ENCODE measurements around the gene NACA2. TPM values are rescaled to one million over a fixed set of nuclear protein-coding genes. Genes with fewer than 3 reads are reported as not detected.

Gene NACA2
- total RNA-seq: not detected in 2 replicates

GRCh38 chr17:61591018-61591417, at the start of gene NACA2:
TSS of gene NACA2 (minus strand) at chr17:61591219. CDS start at chr17:61591180, 39 bp downstream.

Other genes starting within 250 kb of the NACA2 start
- gene TBX2, start 191.4 kb downstream of the NACA2 start, total RNA-seq: 0.32 and 0.61 TPM in 2 replicates
- gene TBX4, start 138.8 kb downstream of the NACA2 start, total RNA-seq: not detected in 2 replicates